GM04504 (cell line): ENCODE results near the gene BMPR2.
"Not testable (repeated sequence)": the region's sequence is repeated elsewhere in the genome, so short reads cannot be mapped to it uniquely, and the experiment has no call there.

Experiments
- DNase-seq: peaks from one replicate; pipeline ENCODE4 v3.0.0-alpha.2; 2012; ENCODE audit warnings: low read depth

The BMPR2 gene

DNA sequence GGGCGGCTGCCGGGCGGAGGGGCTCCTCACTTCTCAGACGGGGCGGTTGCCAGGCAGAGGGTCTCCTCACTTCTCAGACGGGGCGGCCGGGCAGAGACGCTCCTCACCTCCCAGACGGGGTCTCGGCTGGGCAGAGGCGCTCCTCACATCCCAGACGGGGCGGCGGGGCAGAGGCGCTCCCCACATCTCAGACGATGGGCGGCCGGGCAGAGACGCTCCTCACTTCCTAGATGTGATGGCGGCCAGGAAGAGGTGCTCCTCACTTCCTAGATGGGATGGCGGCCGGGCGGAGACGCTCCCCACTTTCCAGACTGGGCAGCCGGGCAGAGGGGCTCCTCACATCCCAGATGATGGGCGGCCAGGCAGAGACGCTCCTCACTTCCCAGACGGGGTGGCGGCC, 159.2 kb downstream of the BMPR2 start:
- DNase-seq: not testable (repeated sequence)

DNA sequence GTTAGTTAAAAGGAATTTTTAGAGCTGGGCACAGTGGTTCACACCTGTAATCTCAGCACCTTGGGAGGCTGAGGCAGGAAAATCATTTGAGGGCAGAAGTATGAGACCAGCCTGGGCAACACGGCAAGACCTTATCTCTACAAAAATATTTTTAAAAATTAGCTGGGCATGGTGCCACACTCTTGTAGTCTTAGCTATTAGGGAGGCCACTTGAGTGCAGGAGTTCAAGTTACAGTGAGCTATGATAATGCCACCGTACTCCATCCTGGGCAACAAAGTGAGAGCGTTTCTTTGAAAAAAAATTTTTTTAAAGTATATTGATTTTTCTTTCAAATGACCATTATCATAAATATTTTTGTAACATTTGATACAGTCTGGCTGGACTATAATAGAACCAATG, 165.0 kb downstream of the BMPR2 start:
- DNase-seq: no peak

GRCh38 chr2:202542142-202542541, 166.0 kb downstream of the BMPR2 start:
- no peak for DNase-seq

- no peak for DNase-seq
Measured at GRCh38 chr2:202545523-202545922, 169.4 kb downstream of the BMPR2 start.

DNA sequence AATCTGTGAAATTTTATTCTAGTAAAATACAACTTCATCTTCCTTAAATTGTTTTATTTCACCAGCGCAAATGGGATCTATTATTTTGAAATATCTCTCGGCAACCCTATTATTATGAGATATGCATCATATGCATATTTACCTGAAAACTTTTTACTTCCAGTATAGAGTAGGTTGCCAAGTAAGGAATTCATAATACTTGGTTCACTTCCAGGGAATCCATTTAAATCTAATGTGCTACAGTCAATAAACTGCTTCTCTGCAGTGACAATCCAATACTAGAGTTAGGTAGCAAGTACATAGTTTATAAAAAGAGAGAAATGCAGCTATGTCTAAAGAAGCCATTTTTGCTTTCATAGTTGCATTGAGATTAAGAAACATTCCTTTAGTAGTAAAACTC, 169.8 kb downstream of the BMPR2 start:
- DNase-seq: no peak

DNA sequence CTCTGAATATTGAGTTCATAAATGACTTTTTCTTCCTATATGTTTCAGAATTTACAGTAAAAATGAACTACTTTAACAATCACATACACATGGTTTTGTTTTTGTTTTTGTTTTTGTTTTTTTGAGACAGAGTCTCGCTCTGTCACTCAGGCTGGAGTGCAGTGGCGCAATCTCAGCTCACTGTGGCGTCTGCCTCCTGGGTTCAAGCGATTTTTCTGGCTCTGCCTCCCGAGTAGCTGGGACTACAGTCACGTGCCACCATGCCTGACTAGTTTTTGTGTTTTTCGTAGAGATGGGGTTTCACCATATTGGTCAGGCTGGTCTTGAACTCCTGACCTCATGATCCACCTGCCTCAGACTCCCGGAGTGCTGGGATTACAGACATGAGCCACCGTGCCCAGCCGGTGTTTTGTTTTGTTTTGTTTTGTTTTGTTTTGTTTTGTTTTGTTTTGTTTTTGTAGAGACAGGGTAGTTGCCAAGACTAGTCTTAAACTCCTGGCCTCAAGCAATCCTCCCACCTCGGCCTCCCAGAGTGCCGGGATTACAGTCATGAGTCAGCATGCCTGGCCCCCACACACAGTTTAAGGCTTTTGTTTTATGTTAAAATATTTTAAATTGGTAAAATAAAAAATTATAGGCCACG, 170.5 kb downstream of the BMPR2 start:
- not testable (repeated sequence) for DNase-seq

DNA sequence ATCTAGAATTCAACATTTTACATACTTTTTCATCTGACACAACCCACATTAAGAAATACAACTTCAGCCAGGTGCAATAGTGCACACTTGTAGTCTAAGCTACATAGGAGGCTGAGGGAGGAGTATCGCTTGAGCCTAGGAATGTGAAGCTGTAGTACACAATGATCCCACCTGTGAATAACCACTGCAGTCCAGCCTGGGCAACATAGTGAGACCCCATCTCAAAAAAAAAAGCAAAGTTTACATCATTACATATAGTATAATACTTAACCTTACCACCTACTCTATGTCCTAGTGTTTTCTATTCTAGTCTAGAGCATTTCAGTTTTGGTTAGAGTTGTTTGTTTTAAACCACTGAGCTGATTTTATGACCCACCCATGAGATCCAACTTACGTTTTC, 172.1 kb downstream of the BMPR2 start:
- DNase-seq: no peak

GRCh38 chr2:202551000-202551399, 174.9 kb downstream of the BMPR2 start:
- not testable (repeated sequence) for DNase-seq

DNA sequence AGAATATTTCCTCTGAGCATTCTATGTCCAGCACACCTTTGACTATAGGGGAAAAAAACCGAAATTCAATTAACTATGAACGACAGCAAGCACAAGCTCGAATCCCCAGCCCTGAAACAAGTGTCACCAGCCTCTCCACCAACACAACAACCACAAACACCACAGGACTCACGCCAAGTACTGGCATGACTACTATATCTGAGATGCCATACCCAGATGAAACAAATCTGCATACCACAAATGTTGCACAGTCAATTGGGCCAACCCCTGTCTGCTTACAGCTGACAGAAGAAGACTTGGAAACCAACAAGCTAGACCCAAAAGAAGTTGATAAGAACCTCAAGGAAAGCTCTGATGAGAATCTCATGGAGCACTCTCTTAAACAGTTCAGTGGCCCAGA, 179.2 kb downstream of the BMPR2 start:
- no peak for DNase-seq

- no peak for DNase-seq
Measured at GRCh38 chr2:202560200-202560599, 184.1 kb downstream of the BMPR2 start.

DNA sequence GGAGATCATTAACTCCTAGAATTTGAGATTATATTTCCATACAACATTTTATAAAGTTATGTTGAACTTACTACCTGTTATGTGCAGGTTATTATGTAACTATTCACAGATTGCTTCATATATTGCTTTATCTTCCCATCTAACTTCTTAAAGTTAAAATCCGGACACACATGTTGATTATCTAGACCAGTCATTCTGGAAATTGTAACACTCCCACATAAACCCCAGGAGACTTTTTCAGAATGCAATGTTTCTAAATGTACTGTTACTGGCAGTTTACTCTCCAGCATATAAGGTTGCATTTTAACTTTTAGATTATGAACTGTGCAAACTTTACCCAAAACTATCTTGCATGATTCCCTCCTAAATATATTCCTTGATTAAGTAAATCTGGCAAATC, 188.1 kb downstream of the BMPR2 start:
- DNase-seq: no peak

- no peak for DNase-seq
Measured at GRCh38 chr2:202566286-202566685, 190.2 kb downstream of the BMPR2 start.

GRCh38 chr2:202574541-202574940, 198.4 kb downstream of the BMPR2 start:
- no peak for DNase-seq

- DNase-seq: not testable (repeated sequence)
Measured at GRCh38 chr2:202575194-202575593, 199.1 kb downstream of the BMPR2 start.

DNA sequence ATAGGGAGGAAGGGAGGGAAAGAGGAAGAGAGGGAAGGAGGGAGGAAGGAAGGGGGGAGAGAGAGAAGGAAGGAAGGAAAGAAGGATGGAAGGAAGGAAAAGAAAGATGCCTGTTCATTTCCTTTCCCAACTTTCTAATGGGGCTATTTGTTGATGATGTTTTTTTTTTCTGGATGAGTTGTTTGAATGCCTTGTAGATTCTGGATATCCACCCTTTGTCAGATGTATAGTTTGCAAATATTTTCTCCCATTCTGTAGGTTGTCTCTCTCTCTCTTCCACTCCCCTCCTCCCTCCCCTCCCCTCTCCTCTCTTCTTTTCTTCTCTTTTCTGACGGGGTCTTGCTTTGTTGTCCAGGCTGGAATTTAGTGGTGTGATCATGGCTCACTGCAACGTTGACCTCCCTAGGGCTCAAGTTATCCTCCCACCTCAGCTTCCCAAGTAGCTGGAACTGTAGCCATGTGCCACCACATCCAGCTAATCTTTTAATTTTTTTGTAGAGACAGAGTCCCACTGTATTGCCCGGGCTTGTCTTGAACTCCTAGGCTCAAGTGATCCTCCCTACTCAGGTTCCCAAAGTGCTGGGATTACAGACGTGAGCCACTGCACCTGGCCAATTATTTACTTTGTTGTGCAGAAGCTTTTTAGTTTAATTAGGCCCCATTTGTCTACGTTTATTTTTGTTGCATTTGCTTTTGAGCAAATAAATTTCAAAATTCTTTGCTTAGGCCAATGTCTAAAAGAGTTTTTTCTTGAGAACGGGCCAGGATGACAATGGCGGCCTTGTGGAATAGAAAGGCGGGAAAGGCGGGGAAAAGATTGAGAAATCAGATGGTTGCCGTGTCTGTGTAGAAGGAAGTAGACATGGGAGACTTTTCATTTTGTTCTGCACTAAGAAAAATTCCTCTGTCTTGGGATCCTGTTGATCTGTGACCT, 201.4 kb downstream of the BMPR2 start:
- no peak for DNase-seq

DNA sequence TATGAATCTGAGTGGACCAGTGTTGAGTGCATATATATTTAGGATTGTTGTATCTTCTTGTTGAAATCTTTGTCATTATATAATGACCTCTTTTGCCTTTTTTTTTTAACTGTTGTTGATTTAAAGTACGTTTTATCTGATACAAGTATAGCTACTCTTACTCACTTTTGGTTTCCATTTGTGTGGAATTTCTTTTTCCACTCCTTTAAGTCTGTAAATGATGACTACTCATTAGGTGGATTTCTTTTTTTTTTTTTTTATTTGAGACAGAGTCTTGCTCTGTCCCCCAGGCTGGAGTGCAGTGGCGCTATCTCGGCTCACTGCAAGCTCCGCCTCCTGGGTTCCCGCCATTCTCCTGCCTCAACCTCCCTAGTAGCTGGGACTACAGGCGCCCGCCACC, 206.7 kb downstream of the BMPR2 start:
- not testable (repeated sequence) for DNase-seq

- no peak for DNase-seq
Measured at GRCh38 chr2:202583709-202584219, 207.6 kb downstream of the BMPR2 start.

GRCh38 chr2:202588647-202589581, 212.8 kb downstream of the BMPR2 start:
- peak; percentile 24 for DNase-seq

GRCh38 chr2:202589582-202589949, 213.4 kb downstream of the BMPR2 start:
- DNase-seq: no peak

GRCh38 chr2:202592566-202592965, 216.4 kb downstream of the BMPR2 start:
- no peak for DNase-seq

DNA sequence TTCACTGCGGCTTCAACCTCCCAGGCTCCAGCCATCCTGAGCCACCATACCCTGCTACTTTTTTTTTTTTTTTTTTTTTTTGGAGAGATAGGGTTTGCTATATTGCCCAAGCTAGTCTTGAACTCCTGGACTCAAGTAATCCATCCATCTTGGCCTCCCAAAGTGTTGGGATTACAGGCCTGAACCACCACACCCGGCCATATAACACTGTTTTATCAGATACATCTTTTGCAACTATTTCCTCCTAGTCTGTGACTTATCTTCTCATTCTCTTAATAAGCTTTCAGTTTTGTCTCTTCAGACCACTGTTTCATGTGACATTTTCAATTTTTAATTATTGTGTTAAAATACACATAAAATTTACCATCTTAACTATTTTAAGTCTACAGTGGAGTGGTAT, 223.0 kb downstream of the BMPR2 start:
- no peak for DNase-seq

GRCh38 chr2:202599911-202600310, 223.8 kb downstream of the BMPR2 start:
- DNase-seq: no peak
